Esophagus squamous epithelium (tissue), 4 donors: ENCODE measurements around the gene FOXP1.

ENCODE experiments used
- CTCF ChIP-seq, 6 experiments: fragments of 450-650 bp in 4 of 6; fragments of 200-600 bp in 2 of 6; sonication (generic) in 2 of 6; IDR thresholded peaks; one replicate each; pipeline ENCODE4 v1.5.1; 2016 to 2019; ENCODE audit warnings: antibody characterized with exemption in 6 of 6, mild to moderate bottlenecking in 4 of 6, moderate library complexity in 4 of 6
- POLR2A ChIP-seq, 4 donors: fragments of 450-650 bp; IDR thresholded peaks; one replicate each; pipeline ENCODE4 v1.6.1; 2017; ENCODE audit warnings: antibody characterized with exemption in 4 of 4, mild to moderate bottlenecking in 4 of 4, moderate library complexity in 3 of 4

- TF ChIP-seq CTCF (IDR thresholded peaks at IDR 0.05), result no peak
- TF ChIP-seq POLR2A (IDR thresholded peaks at IDR 0.05), result no peak
Observed at GRCh38 chr3:71505767-71506350, 77.7 kb downstream of the FOXP1 start.
